GM12874 (cell line): ENCODE data around the gene RIMS4.

Experiments used
- CTCF ChIP-seq: IDR thresholded peaks from 2 replicates; pipeline ENCODE4 v1.5.1; 2011; ENCODE audit warnings: low read depth, mild to moderate bottlenecking, control low read depth, low read length, moderate library complexity; ENCODE audit not compliant: insufficient read depth

The RIMS4 gene

GRCh38 chr20:44705364-44706094, 104.8 kb downstream of the RIMS4 start:
- no peak for TF ChIP-seq CTCF

GRCh38 chr20:44704551-44704971, 105.8 kb downstream of the RIMS4 start:
- no peak for TF ChIP-seq CTCF

GRCh38 chr20:44703956-44704488, 106.3 kb downstream of the RIMS4 start:
- TF ChIP-seq CTCF, result no peak

- TF ChIP-seq CTCF, result no peak
Observed at GRCh38 chr20:44703183-44703925, 107.0 kb downstream of the RIMS4 start.

- TF ChIP-seq CTCF, result no peak
Observed at GRCh38 chr20:44702776-44703175, 107.6 kb downstream of the RIMS4 start.

GRCh38 chr20:44701858-44702256, 108.5 kb downstream of the RIMS4 start:
- no peak for TF ChIP-seq CTCF
